Tibial nerve (tissue), 4 donors: ENCODE data around the gene APLNR.
A peak's percentile ranks its signal among the peaks of the same experiment; 100 is the strongest.

Experiments
- EP300 ChIP-seq, 2 donors: sonication (generic); formaldehyde crosslinking; IDR thresholded peaks; one replicate each; pipeline ENCODE4 v1.6.1; 2017; ENCODE audit warnings: antibody characterized with exemption in 2 of 2, mild to moderate bottlenecking in 1 of 2
- POLR2A ChIP-seq, 2 donors: fragments of 450-650 bp; IDR thresholded peaks; one replicate each; pipeline ENCODE4 v1.6.1; 2017; ENCODE audit warnings: antibody characterized with exemption in 2 of 2, mild to moderate bottlenecking in 2 of 2, moderate library complexity in 2 of 2
- TF ChIP-seq, protein P1 (sequence below), 5 experiments: fragments of 200-600 bp in 3 of 5; fragments of 450-650 bp in 2 of 5; sonication (generic) in 3 of 5; IDR thresholded peaks; one replicate each; pipeline ENCODE4 v1.5.1; 2016 to 2019; ENCODE audit warnings: antibody characterized with exemption in 5 of 5, mild to moderate bottlenecking in 3 of 5, moderate library complexity in 2 of 5

- TF ChIP-seq, protein P1, sequence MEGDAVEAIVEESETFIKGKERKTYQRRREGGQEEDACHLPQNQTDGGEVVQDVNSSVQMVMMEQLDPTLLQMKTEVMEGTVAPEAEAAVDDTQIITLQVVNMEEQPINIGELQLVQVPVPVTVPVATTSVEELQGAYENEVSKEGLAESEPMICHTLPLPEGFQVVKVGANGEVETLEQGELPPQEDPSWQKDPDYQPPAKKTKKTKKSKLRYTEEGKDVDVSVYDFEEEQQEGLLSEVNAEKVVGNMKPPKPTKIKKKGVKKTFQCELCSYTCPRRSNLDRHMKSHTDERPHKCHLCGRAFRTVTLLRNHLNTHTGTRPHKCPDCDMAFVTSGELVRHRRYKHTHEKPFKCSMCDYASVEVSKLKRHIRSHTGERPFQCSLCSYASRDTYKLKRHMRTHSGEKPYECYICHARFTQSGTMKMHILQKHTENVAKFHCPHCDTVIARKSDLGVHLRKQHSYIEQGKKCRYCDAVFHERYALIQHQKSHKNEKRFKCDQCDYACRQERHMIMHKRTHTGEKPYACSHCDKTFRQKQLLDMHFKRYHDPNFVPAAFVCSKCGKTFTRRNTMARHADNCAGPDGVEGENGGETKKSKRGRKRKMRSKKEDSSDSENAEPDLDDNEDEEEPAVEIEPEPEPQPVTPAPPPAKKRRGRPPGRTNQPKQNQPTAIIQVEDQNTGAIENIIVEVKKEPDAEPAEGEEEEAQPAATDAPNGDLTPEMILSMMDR (IDR thresholded peaks at IDR 0.05) = no peak
- TF ChIP-seq POLR2A (IDR thresholded peaks at IDR 0.05) (no peak), EP300 (IDR thresholded peaks at IDR 0.05) (peak in 1 of 2 donors; percentile 22)
Measured at GRCh38 chr11:57210781-57211180, 26.3 kb downstream of the APLNR start.
